ENCODE measurements around the gene DHRSX. TPM values are rescaled to one million over a fixed set of nuclear protein-coding genes. Genes with fewer than 3 reads are reported as not detected.

DHRSX gene
- total and polyA plus RNA-seq, 2 of the 8 experiments (the other 6 are each of a cell fraction or from before 2014, with no cell fraction given): 35.1 to 43.4 TPM

DNA sequence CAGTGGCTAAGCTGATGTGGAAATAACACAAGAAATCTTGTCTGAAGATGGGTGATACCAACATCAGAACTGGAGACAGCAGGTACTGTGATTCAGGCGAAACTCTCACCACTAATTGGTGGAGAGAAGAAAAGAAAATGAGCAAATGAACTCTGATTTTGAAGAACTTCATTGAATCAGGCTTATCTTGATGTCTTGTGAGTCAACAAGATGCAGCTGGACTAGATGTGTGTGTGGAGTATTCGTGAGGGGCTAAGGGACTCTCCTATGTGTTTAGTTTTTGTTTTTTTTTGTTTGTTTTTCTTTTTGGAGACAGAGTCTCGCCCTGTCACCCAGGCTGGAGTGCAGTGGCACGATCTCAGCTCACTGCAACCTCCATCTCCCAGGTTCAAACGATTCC, 131.6 kb downstream of the DHRSX start (continued):
- TF ChIP-seq TEAD4 (IDR thresholded peaks at IDR 0.05; ENCODE audit: low read depth, low read length) (no peak), NRF1 (IDR thresholded peaks at IDR 0.05; ENCODE audit: low read depth, low read length) (no peak)
